ENCODE measurements around the gene CCDC30. TPM values are rescaled to one million over a fixed set of nuclear protein-coding genes. Genes with fewer than 3 reads are reported as not detected.
A peak's percentile ranks its signal among the peaks of the same experiment; 100 is the strongest.
"Not testable (repeated sequence)": the region's sequence is repeated elsewhere in the genome, so short reads cannot be mapped to it uniquely, and the experiment has no call there.

The CCDC30 gene
- total and polyA plus RNA-seq, 7 donors = 0.69 to 3.9 (median 3.3) TPM

DNA sequence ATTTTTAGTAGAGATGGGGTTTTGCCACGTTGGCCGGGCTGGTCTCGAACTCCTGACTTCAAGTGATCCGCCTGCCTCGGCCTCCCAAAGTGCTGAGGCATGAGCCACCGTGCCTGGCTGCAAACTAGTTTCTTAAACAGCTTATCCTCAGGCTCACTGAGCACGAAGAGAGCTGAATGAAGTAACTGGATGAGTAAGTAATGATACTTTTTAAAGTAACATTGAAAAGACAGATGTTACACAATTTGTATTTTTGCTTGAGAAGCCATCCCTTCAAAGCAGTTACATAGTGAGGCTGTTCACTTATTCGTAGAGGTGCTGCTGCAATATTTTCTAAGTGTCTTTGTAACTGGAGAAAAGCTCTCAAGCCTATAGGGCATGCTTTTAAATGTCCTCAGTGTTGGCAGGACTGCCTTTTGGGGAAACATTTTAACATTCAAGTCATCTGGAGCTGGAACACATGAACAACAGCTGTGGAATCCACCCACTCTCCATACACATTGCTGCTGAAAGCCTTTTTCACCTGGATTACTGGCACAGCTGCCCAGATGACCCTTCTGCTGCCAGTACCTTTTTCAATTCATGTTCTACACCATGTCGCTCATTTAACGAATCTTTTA is 216.4 kb downstream of the CCDC30 start:
- TF ChIP-seq POLR2A (IDR thresholded peaks at IDR 0.05) = no peak
- TF ChIP-seq POLR2AphosphoS5 (IDR thresholded peaks at IDR 0.05) = no peak
- TF ChIP-seq, protein P1, sequence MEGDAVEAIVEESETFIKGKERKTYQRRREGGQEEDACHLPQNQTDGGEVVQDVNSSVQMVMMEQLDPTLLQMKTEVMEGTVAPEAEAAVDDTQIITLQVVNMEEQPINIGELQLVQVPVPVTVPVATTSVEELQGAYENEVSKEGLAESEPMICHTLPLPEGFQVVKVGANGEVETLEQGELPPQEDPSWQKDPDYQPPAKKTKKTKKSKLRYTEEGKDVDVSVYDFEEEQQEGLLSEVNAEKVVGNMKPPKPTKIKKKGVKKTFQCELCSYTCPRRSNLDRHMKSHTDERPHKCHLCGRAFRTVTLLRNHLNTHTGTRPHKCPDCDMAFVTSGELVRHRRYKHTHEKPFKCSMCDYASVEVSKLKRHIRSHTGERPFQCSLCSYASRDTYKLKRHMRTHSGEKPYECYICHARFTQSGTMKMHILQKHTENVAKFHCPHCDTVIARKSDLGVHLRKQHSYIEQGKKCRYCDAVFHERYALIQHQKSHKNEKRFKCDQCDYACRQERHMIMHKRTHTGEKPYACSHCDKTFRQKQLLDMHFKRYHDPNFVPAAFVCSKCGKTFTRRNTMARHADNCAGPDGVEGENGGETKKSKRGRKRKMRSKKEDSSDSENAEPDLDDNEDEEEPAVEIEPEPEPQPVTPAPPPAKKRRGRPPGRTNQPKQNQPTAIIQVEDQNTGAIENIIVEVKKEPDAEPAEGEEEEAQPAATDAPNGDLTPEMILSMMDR (IDR thresholded peaks at IDR 0.05) = no peak
- TF ChIP-seq EP300 (IDR thresholded peaks at IDR 0.05) = no peak
- 90 to 91% methylated on average over 10 of the region's 10 CpGs for WGBS, 2 donors
- intact Hi-C loops (cut with DNase I) = no loop called here

GRCh38 chr1:42680055-42680454 is 217.0 kb downstream of the CCDC30 start:
- 86 to 89% methylated on average over 2 of the region's 2 CpGs for WGBS, 2 donors
- TF ChIP-seq EP300 (IDR thresholded peaks at IDR 0.05) = no peak
- no peak for TF ChIP-seq POLR2AphosphoS5 (IDR thresholded peaks at IDR 0.05)
- TF ChIP-seq POLR2A (IDR thresholded peaks at IDR 0.05) = no peak
- H3K4me3 ChIP-seq = no peak overlapping the region

More for the DNA sequence above, 216.4 kb downstream of the CCDC30 start:
- no peak overlapping the region for H3K27ac ChIP-seq
- DNase-seq = no peak
- peaks cover 0 to 30% (median 26%) of the 10 kb centered on the region in 4 donors for H3K4me1 ChIP-seq
- H3K36me3 ChIP-seq = peaks cover 0 to 17% (median 0%) of the 10 kb centered on the region in 4 donors
- no peak overlapping the region for H3K4me3 ChIP-seq
- no peaks in the 10 kb centered on the region for H3K27me3 ChIP-seq
- H3K9me3 ChIP-seq = no peaks in the 10 kb centered on the region

DNA sequence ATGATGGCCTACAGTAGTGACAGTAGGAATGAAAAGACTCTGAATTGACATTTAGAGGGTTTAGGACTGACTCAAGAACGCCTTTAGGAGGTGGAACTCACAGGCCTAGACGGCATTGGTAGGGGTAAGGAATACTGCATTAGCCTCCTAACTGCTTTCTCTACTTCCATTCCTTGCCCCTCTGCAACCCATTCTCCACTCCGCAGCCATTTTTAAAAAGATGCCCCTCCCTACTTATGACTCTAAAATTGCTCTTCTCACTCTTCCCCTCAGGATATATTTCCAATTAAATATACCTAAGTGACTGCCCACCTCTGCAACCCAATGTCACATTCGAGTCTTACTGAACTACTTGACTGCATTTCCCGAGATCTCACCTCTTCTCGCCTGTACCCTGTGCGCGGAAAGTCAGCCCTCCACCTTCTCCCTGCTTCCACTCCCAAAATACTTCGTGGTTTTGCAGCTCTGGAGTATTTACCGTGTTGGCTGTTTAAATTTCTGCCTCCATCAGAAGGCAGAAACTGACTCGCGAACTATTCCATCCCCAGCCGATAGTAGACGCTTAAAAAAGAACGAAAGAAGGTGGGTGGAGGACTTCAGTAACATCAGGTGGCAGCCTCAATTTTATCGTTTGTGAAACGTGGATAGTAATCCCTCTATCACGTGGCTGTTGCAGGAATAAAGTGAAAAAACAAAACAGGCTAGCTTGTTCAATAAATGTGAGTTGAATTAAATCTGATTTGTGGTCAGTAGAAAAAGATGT is 218.0 kb downstream of the CCDC30 start:
- TF ChIP-seq POLR2AphosphoS5 (IDR thresholded peaks at IDR 0.05) (no peak), EP300 (IDR thresholded peaks at IDR 0.05) (no peak), POLR2A (IDR thresholded peaks at IDR 0.05) (no peak)
- TF ChIP-seq, protein P1 (IDR thresholded peaks at IDR 0.05) = no peak
- no peaks in the 10 kb centered on the region for H3K9me3 ChIP-seq
- no peak for DNase-seq
- H3K27ac ChIP-seq = peak overlapping the region; percentile 92 to 99 (median 96)
- intact Hi-C loops (cut with DNase I) = loop anchor here (5.0 kb wide), 1 partner anchor 219 kb away; the partner anchor contains the start of gene CCDC30
- H3K4me1 ChIP-seq = peaks cover 0 to 46% (median 42%) of the 10 kb centered on the region in 4 donors
- peaks cover 0 to 2% (median 0%) of the 10 kb centered on the region in 4 donors for H3K36me3 ChIP-seq
- H3K27me3 ChIP-seq = no peaks in the 10 kb centered on the region
- peak overlapping the region; percentile 78 to 96 (median 93) for H3K4me3 ChIP-seq
- WGBS, 2 donors = 7 to 8% methylated on average over 18 of the region's 18 CpGs

More at GRCh38 chr1:42680055-42680454, 217.0 kb downstream of the CCDC30 start:
- intact Hi-C loops (cut with DNase I) = loop anchor here (5.0 kb wide), 1 partner anchor 218 kb away; the partner anchor contains the start of gene CCDC30
- no peaks in the 10 kb centered on the region for H3K9me3 ChIP-seq
- peaks cover 0 to 36% (median 32%) of the 10 kb centered on the region in 4 donors for H3K4me1 ChIP-seq
- H3K27me3 ChIP-seq = no peaks in the 10 kb centered on the region
- H3K27ac ChIP-seq = no peak overlapping the region
- DNase-seq = no peak
- peaks cover 0 to 13% (median 0%) of the 10 kb centered on the region in 4 donors for H3K36me3 ChIP-seq

DNA sequence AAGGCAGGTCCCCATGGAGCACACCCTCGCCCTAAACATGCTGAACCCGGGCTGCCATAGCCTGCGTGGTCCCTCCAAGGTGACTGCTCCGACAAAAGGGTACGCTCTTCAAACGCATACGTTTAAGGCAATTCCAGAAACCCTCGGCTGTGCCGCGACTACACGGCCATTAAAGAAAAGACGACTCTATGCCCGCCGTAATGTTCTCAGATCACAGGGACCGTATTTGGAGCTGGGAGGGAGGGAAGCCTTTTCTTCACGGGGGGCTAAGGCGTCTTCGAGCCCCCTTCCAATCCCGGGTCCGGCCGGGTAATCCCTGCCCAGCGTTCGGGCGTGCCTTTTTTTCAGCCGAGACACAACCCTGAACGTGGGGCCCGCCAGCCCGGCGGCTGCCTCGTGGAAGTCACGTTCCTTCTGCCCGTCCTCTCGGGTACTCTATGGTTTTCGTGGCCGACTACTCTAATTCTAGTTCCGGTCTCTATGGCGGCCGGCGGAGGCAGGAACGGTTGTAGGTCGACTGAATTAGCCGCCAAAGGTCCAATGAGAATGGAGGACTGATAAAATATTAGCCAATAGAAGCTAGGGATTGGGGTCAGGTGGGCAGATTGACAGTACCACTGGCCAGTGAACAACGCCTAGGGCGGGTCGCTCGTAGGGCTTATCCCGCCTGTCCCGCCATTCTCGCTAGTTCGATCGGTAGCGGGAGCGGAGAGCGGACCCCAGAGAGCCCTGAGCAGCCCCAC is 218.8 kb downstream of the CCDC30 start, which contains the start of gene YBX1:
TSS of gene YBX1 (plus strand) at position 678 of the 743 bp plus-strand sequence. CDS start 148 bp downstream, outside the sequence.
- Histone ChIP-seq H3K27me3 (no peaks in the 10 kb centered on the region), H3K4me1 (peaks cover 0 to 54% (median 48%) of the 10 kb centered on the region in 4 donors), H3K36me3 (no peaks in the 10 kb centered on the region), H3K27ac (peak within 1 kb of the TSS; percentile 92 to 99 (median 96)), H3K4me3 (peak within 1 kb of the TSS; percentile 78 to 96 (median 93)), H3K9me3 (no peaks in the 10 kb centered on the region)
- peak; percentile 99 for DNase-seq
- 0% methylated on average over 54 of the region's 54 CpGs for WGBS, 2 donors
- TF ChIP-seq POLR2AphosphoS5 (IDR thresholded peaks at IDR 0.05) (peak; percentile 86 to 92 (median 90)), EP300 (IDR thresholded peaks at IDR 0.05) (no peak), POLR2A (IDR thresholded peaks at IDR 0.05) (peak; percentile 84 to 85)
- intact Hi-C loops (cut with DNase I) = loop anchor here (2.0 to 5.0 kb wide), 4 partner anchors 23 to 347 kb away; partner anchors contain the start of genes C1orf50, CCDC30, FOXJ3 and P3H1

- H3K36me3 ChIP-seq, H3K27me3 ChIP-seq, DNase-seq, H3K9me3 ChIP-seq: not testable (repeated sequence)
- peak overlapping the region; percentile 78 to 96 (median 93) for H3K4me3 ChIP-seq
- H3K27ac ChIP-seq = peak overlapping the region; percentile 92 to 99 (median 96)
- 2 to 3% methylated on average over 33 of the region's 33 CpGs for WGBS, 2 donors
- intact Hi-C loops (cut with DNase I) = loop anchor here (2.0 to 5.0 kb wide), 4 partner anchors 24 to 348 kb away; partner anchors contain the start of genes C1orf50, CCDC30, FOXJ3 and P3H1
- peaks cover 0 to 59% (median 52%) of the 10 kb centered on the region in 4 donors for H3K4me1 ChIP-seq
These were observed 219.3 kb downstream of the CCDC30 start for GRCh38 chr1:42682484-42682738.

Data from sigmoid colon (tissue), 7 donors.